GM12892 (cell line): ENCODE measurements around the gene PPBP.

Source experiments
- POLR2A ChIP-seq: IDR thresholded peaks from 2 replicates; pipeline ENCODE4 v1.6.1; 2011; ENCODE audit warnings: low read depth, low read length, control low read depth
- POLR2AphosphoS5 ChIP-seq: IDR thresholded peaks from 2 replicates; pipeline ENCODE4 v1.6.1; 2011; ENCODE audit warnings: low read depth, low read length, control low read depth
- TAF1 ChIP-seq: IDR thresholded peaks from 2 replicates; pipeline ENCODE4 v1.6.1; 2011; ENCODE audit warnings: low read depth, mild to moderate bottlenecking, control low read depth, low read length, borderline replicate concordance

DNA sequence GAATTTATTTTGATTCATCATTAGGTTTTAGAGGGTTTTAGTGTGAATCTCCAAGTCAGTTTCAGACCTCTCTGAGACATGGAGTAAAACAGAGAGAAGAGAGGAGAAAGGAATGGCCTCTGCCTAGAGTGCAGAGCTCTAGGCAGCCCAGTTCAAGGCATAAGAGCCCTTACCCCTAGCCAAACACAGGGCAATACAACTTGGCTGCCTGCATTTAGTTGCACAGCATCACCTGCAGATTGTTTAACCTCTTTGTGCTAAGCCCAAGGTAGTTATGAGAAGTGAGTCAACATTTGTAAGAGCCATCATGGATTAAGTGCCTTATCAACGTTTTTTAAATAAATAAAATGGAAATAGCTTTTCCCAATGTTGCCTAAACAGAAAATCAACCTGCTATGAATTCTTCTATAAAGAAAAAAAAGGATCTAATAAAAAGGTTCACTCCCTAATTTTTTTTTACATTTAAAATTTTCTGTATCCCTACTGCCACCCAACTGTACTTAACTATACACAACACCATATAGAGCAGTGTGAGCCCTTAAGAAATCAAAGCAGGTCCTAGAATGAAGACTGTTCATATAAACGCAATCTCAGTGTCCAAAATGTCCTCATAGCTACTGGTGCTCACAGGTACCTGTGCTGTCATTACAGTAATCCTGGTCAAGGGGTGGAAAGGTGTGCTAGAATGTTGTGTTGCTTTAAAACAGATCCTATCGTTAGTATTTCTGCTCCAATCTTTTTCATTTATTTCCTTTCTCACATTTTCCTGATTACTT is 42.1 kb downstream of the PPBP start:
- no peak for TF ChIP-seq POLR2AphosphoS5
- TF ChIP-seq TAF1 = no peak
- no peak for TF ChIP-seq POLR2A
